Activated CD8-positive, alpha-beta T cell treated with anti-CD3 and anti-CD28 coated beads for 36 hours (primary cell): Measurements from ENCODE around the gene GSTO1. TPM values are rescaled to one million over a fixed set of nuclear protein-coding genes. Genes with fewer than 3 reads are reported as not detected.

Experiments used
- ATAC-seq: fragments of 200-7000 bp; cut with Tn5 transposase; one replicate; pipeline ENCODE4 v1.10.0; 2021; ENCODE audit warnings: mild to moderate bottlenecking, moderate library complexity
- CTCF ChIA-PET: fragments of 350-600 bp; sonication (Branson Sonifier 250); formaldehyde crosslinking; loops from one replicate; lab custom pipeline; 2021; ENCODE audit warnings: antibody characterized with exemption; lab: Charles Lee
- POLR2A ChIA-PET: fragments of 350-600 bp; sonication (Branson Sonifier 250); formaldehyde crosslinking; loops from one replicate; lab custom pipeline; 2021; ENCODE audit warnings: antibody characterized with exemption; lab: Charles Lee
- DNase-seq: peaks from one replicate; pipeline ENCODE4 v3.0.0-alpha.2; 2020
- H3K27ac Mint-ChIP-seq: one replicate; pipeline ENCODE4 v1.8.0; 2021; ENCODE audit warnings: mild to moderate bottlenecking, mixed read lengths
- H3K27me3 Mint-ChIP-seq: one replicate; pipeline ENCODE4 v1.8.0; 2021; ENCODE audit warnings: mixed read lengths
- H3K36me3 Mint-ChIP-seq: one replicate; pipeline ENCODE4 v1.8.0; 2021; ENCODE audit warnings: low read depth, mixed read lengths
- H3K4me1 Mint-ChIP-seq: one replicate; pipeline ENCODE4 v1.8.0; 2021; ENCODE audit warnings: low read depth, mixed read lengths
- H3K4me3 Mint-ChIP-seq: one replicate; pipeline ENCODE4 v1.8.0; 2021; ENCODE audit warnings: mild to moderate bottlenecking, moderate library complexity, mixed read lengths
- H3K9me3 Mint-ChIP-seq: one replicate; pipeline ENCODE4 v1.8.0; 2021; ENCODE audit warnings: mixed read lengths
- intact Hi-C: fragments of 100-400 bp; cut with micrococcal nuclease; formaldehyde crosslinking; loops from one replicate; pipeline ENCODE4 v1.10.0; 2022
- total RNA-seq, 2 experiments: library from RNA; stranded (reverse); gene quantifications; one replicate each; pipeline ENCODE4 v1.2.3, GENCODE V29; 2021
- TF ChIP-seq, protein P1 (sequence below): fragments of 200-600 bp; IDR thresholded peaks from one replicate; pipeline ENCODE4 v1.8.0; 2022; ENCODE audit warnings: antibody characterized with exemption, mild to moderate bottlenecking

Gene GSTO1
- total RNA-seq, 2 experiments from 2014 or later, result 179 to 189 TPM

DNA sequence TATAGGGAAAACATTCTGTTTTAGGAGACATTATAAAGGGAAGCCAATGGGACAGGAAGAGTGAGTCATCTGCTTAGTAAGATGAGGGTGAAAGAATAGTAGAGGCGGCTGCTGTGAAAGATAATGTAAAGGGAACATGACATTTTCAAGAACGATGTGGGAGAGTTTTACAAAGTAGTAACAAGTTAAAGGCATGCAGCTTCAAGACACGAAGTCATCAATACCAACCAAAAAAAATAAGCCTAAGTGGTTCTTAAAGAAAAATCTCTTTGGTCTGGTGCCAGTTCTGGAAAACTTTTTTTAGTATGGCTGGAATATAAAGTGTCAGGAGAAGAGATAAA, 6.1 kb downstream of the GSTO1 start:
- H3K4me1 Mint-ChIP-seq, result peaks cover 81% of the 10 kb centered on the region
- peak overlapping the region; percentile 59 for H3K4me3 Mint-ChIP-seq
- no peaks in the 10 kb centered on the region for H3K9me3 Mint-ChIP-seq
- ChIA-PET CTCF (interaction anchor here (1.2 to 1.4 kb wide), 3 partner anchors 11 to 77 kb away, joined by 3 to 7 read pairs (median 4); no protein-coding TSS in a partner anchor), POLR2A (interaction anchor here (0.9 kb wide), 1 partner anchor 14 kb away, joined by 3 read pairs; no protein-coding TSS in a partner anchor)
- ATAC-seq (peak; percentile 73), DNase-seq (no peak)
- no peaks in the 10 kb centered on the region for H3K27me3 Mint-ChIP-seq
- peak overlapping the region; percentile 94 for H3K27ac Mint-ChIP-seq
- TF ChIP-seq, protein P1, sequence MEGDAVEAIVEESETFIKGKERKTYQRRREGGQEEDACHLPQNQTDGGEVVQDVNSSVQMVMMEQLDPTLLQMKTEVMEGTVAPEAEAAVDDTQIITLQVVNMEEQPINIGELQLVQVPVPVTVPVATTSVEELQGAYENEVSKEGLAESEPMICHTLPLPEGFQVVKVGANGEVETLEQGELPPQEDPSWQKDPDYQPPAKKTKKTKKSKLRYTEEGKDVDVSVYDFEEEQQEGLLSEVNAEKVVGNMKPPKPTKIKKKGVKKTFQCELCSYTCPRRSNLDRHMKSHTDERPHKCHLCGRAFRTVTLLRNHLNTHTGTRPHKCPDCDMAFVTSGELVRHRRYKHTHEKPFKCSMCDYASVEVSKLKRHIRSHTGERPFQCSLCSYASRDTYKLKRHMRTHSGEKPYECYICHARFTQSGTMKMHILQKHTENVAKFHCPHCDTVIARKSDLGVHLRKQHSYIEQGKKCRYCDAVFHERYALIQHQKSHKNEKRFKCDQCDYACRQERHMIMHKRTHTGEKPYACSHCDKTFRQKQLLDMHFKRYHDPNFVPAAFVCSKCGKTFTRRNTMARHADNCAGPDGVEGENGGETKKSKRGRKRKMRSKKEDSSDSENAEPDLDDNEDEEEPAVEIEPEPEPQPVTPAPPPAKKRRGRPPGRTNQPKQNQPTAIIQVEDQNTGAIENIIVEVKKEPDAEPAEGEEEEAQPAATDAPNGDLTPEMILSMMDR, result no peak
- intact Hi-C loops, result no loop called here
- peaks cover 85% of the 10 kb centered on the region for H3K36me3 Mint-ChIP-seq

DNA sequence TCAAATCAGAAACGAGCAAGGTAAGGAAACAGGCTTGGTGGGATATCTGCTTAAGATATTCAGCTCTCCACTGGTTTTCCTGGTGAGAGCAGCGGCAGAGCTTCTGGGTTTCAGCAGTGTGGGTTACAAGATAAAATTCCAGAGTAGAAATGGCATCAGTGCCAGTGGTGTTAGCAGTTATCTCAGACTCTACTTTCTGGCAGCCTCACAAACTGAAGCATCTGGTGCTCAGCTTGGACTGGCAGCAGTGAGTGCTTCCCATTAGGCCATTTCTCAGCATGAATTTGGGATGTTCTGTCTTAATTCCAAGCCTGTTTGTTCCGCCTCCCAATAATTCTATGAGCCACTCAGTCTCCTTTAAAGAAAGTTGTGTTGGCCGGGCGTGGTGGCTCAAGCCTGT, 7.4 kb downstream of the GSTO1 start:
- Mint-ChIP-seq H3K4me3 (no peak overlapping the region), H3K27me3 (no peaks in the 10 kb centered on the region), H3K36me3 (peaks cover 86% of the 10 kb centered on the region), H3K4me1 (peaks cover 82% of the 10 kb centered on the region), H3K9me3 (no peaks in the 10 kb centered on the region), H3K27ac (peak overlapping the region; percentile 94)
- DNase-seq (no peak), ATAC-seq (no peak)
- ChIA-PET POLR2A (interaction anchor here (1.1 to 8.1 kb wide), 3 partner anchors 6 to 34 kb away, joined by 3 to 74 read pairs (median 3); partner anchors contain the start of gene GSTO1), CTCF (interaction anchor here (3.3 kb wide), 1 partner anchor 12 kb away, joined by 19 read pairs; no protein-coding TSS in a partner anchor)
- intact Hi-C loops, result no loop called here
- TF ChIP-seq, protein P1, result no peak

DNA sequence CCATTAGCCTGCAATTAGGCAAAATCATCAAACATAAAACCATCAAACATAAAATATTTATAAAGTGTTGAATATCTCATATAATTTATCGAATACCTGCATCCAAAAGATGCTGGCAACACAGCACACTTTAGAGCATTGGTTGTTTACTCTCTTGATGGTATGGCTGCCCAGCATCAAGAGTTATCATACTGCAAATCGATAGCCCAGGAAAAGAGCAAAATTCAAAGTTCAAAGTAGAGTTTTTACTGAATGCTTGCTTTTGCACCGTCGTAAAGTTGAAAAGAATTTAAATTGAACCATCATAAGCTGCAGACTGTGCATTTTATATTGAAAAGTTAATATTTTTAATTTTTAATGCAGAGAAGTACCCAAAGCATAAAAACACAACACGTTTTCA, 10.1 kb downstream of the GSTO1 start:
- Mint-ChIP-seq H3K27ac (no peak overlapping the region), H3K36me3 (peaks cover 84% of the 10 kb centered on the region), H3K9me3 (no peaks in the 10 kb centered on the region), H3K27me3 (no peaks in the 10 kb centered on the region), H3K4me3 (no peak overlapping the region), H3K4me1 (peaks cover 71% of the 10 kb centered on the region)
- ChIA-PET POLR2A (interaction anchor here (0.9 to 8.1 kb wide), 2 partner anchors 9 to 16 kb away, joined by 3 to 74 read pairs; partner anchors contain the start of gene GSTO1), CTCF (interaction anchor here (2.3 to 4.1 kb wide), 3 partner anchors 9 to 11 kb away, joined by 8 to 19 read pairs (median 19); partner anchors contain the start of gene GSTO1)
- intact Hi-C loops, result no loop called here
- ATAC-seq (no peak), DNase-seq (no peak)
- TF ChIP-seq, protein P1, result no peak

DNA sequence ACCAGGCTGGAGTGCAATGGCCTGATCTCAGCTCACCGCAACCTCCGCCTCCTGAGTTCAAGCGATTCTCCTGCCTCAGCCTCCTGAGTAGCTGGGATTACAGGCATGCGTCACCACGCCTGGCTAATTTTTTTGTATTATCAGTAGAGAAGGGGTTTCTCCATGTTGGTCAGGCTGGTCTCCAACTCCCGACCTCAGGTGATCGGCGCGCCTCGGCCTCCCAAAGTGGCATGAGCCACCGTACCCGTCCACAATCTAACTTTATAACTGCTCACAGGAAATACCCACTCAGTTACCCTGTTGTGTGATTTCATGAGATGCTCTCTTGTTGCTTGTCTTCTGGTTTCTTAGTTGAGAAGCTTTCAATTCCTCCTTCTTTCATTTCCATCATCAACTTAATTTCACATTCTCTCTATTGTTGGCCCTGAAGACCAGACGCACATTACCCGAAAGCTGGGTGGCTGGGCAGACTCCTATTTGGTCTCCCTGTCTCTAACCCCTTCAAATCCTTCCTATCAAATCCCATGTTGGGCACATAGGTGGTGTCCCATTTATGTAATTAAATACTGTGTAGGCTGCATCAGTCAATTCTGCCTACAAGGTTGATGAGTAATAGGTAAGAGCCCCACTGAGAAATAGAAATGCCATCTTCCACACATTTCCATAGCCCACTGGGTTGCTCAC, 13.2 kb downstream of the GSTO1 start:
- H3K4me1 Mint-ChIP-seq, result peaks cover 48% of the 10 kb centered on the region
- peak; percentile 25 for ATAC-seq
- H3K27me3 Mint-ChIP-seq, result no peaks in the 10 kb centered on the region
- DNase-seq, result peak; percentile 58
- intact Hi-C loops, result loop anchor here (2.0 kb wide), 1 partner anchor 13 kb away; the partner anchor contains the start of gene GSTO1
- peaks cover 55% of the 10 kb centered on the region for H3K36me3 Mint-ChIP-seq
- peak overlapping the region; percentile 93 for H3K4me3 Mint-ChIP-seq
- POLR2A ChIA-PET, result interaction anchor here (0.7 to 8.1 kb wide), 7 partner anchors 12 to 147 kb away, joined by 3 to 74 read pairs (median 4); partner anchors contain the start of genes CFAP58, GSTO1 and SFR1
- peak overlapping the region; percentile 98 for H3K27ac Mint-ChIP-seq
- no peaks in the 10 kb centered on the region for H3K9me3 Mint-ChIP-seq
- TF ChIP-seq, protein P1, result no peak
- CTCF ChIA-PET, result interaction anchor here (1.4 to 2.5 kb wide), 3 partner anchors 10 to 83 kb away, joined by 6 to 13 read pairs (median 11); partner anchors contain the start of gene GSTO1
